GM12874 (cell line): ENCODE data around the gene PHGDH.

Experiments
- TF ChIP-seq, protein P1 (sequence below): IDR thresholded peaks from 2 replicates; pipeline ENCODE4 v1.5.1; 2011; ENCODE audit warnings: low read depth, mild to moderate bottlenecking, control low read depth, low read length, moderate library complexity; ENCODE audit not compliant: insufficient read depth

The PHGDH gene

GRCh38 chr1:119768778-119769177 lies 57.0 kb downstream of the PHGDH start, which contains the start of gene HMGCS2:
TSS of gene HMGCS2 (minus strand) at chr1:119768905. CDS start at chr1:119768844, 61 bp downstream.
- TF ChIP-seq, protein P1, sequence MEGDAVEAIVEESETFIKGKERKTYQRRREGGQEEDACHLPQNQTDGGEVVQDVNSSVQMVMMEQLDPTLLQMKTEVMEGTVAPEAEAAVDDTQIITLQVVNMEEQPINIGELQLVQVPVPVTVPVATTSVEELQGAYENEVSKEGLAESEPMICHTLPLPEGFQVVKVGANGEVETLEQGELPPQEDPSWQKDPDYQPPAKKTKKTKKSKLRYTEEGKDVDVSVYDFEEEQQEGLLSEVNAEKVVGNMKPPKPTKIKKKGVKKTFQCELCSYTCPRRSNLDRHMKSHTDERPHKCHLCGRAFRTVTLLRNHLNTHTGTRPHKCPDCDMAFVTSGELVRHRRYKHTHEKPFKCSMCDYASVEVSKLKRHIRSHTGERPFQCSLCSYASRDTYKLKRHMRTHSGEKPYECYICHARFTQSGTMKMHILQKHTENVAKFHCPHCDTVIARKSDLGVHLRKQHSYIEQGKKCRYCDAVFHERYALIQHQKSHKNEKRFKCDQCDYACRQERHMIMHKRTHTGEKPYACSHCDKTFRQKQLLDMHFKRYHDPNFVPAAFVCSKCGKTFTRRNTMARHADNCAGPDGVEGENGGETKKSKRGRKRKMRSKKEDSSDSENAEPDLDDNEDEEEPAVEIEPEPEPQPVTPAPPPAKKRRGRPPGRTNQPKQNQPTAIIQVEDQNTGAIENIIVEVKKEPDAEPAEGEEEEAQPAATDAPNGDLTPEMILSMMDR = no peak

GRCh38 chr1:119771016-119771415 lies 59.3 kb downstream of the PHGDH start:
- TF ChIP-seq, protein P1 = no peak

GRCh38 chr1:119771770-119772169 lies 60.0 kb downstream of the PHGDH start:
- TF ChIP-seq, protein P1 = no peak

GRCh38 chr1:119772298-119772697 lies 60.6 kb downstream of the PHGDH start:
- TF ChIP-seq, protein P1 = no peak

DNA sequence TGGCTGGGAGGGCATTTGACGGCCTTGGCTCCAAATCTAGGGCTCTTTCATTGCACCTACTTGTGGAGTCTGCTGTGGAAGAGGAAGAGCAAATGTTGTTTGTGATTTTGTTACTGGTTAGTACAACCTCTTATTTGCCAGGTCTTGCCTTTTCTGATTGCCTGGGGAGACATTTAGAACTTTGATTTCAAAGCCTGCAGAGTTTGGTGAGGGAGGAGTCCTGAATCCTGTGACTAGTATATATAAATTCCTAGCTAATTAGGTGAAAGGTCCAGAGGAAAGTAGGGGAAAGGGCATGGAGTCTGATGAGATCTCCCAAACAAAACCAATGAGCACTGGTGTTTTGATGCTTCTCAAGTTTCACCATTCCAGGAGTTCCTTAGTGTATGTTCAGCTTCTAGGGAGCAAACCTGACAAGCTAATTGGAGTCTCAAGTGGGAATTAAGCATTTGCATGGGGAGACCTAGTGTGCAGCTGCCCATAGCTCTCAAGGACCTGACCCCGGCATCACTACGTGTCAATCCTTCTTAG lies 62.0 kb downstream of the PHGDH start:
- TF ChIP-seq, protein P1 = no peak

DNA sequence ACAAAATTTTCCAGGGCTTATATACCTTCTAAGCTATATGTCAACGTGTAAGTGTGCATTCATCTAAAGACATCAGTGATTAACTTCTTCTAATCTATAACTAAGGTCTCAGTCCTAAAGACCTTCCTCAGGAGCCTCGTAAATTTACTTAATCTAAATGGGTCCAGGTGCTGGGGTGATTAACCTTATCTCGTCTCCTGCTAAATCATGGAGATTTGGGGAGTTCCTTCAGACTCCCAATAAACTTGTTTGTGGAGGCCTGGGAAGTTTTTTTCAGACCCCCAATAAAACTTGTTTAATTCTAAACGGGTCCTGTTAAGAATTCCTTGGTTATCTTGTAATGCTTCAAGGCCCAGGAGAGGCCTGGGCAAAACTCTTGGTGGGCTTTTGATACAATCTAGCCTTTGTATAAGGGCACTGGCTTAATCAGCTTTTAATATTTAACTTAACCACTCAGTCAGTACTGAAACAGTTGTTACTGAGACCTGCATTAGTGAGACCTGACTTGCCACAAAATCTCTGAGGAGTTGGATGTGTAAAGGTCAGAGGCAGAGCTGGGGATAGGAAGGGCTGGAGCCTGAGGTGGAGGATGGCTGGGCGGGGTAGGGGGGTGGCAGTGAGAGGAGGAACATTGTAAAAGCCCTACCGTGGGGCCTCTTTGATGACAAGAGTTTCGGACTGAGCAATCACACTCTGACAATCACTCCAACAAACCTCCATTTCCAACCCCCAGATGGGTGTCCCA lies 63.2 kb downstream of the PHGDH start:
- TF ChIP-seq, protein P1 = no peak

- TF ChIP-seq, protein P1 = no peak
Measured at GRCh38 chr1:119778359-119778758, 66.6 kb downstream of the PHGDH start.
